ENCODE data around the gene DUSP1.

DUSP1 gene

DNA sequence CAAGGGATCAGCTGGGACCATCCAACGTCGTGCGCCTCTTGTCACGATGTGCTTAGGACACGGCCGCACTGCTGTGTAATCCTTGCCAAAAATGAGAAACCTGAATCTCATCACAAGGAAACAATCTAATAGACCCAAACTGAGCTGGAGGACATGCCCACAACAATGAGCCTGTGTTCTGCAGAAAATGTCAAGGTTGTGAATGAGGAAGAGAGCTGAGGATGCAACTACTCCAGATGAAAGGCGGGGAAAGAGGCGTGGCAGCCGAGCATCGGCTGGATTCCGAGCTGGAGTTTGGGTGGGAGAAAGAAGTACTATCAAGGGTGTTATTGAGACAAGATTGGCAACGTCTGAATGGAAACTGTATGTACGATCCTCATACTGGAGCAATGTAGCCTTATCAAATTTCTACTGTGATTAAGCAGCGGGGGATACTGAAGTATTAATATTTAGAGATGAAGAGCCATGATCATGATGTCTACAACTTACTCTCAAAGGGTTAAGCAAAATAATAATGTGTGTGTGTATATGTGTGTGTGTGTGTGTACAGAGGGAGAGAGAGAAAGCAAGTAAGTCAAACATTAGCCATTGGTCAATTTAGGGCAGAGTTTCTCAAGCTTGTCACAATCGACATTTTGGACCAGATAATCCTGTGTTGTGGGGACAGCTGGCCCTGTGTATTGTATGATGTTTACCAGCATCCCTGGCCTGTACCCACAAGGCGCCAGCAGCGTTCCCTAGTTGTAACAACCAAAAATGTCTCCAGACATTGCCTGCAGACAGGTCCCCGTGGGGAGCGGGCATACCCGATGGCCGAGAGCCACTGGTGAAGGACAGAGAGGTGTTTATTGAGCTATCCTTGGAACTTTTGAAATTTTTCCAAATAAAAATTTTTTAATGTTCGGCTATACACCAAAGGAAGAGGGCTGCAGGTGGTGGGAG, 46.5 kb downstream of the DUSP1 start:
- no peak for TF ChIP-seq GATA3 (IDR thresholded peaks at IDR 0.05; ENCODE audit: low read depth, low read length)
- TF ChIP-seq GATA2 (IDR thresholded peaks at IDR 0.05; ENCODE audit: low read depth, low read length): no peak

DNA sequence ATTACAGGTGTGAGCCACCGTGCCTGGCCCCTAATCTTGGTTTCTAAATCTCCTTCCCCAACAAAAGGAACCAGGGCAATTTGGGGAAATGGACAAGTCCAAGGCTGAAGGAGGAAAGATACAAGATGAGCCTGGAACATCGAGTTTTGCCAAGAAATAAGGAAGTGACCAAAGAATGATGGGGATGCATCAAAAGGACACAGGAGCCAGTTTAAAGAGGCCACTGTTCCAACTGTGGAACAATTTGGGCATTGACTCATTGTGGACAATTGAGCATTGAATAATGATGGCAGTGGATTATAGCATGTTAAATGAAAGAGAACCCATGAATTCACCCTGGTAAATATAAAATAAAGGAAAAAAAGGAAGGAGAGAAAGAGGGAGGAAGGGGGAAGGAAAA, 47.5 kb downstream of the DUSP1 start:
- no peak for TF ChIP-seq GATA2 (IDR thresholded peaks at IDR 0.05; ENCODE audit: low read depth, low read length)
- no peak for TF ChIP-seq GATA3 (IDR thresholded peaks at IDR 0.05; ENCODE audit: low read depth, low read length)

DNA sequence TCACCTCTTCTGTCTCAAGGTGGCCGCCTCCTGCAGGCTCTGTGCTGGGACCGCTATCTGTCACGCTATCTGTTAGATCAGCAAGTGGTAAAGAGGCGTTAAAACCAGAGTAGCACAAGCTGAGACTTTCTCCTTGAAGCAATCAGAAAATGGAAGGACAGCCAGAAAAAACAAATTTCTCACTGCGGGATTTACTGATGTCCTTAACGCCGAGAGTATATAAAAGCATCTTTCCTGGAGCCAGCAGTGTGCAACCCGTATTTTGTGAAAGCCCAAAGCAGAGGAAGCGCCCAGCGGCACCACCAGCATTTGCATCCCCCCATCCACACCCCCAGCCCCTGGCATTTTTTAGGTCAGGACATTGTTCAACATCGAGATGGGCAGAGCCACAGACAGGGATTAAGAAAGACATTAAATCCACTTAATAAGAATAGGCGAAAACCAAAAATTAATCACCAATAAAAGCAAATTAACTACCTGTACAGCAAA, 48.6 kb downstream of the DUSP1 start:
- no peak for TF ChIP-seq GATA3 (IDR thresholded peaks at IDR 0.05; ENCODE audit: low read depth, low read length)
- peak; percentile 61 for TF ChIP-seq GATA2 (IDR thresholded peaks at IDR 0.05; ENCODE audit: low read depth, low read length)

DNA sequence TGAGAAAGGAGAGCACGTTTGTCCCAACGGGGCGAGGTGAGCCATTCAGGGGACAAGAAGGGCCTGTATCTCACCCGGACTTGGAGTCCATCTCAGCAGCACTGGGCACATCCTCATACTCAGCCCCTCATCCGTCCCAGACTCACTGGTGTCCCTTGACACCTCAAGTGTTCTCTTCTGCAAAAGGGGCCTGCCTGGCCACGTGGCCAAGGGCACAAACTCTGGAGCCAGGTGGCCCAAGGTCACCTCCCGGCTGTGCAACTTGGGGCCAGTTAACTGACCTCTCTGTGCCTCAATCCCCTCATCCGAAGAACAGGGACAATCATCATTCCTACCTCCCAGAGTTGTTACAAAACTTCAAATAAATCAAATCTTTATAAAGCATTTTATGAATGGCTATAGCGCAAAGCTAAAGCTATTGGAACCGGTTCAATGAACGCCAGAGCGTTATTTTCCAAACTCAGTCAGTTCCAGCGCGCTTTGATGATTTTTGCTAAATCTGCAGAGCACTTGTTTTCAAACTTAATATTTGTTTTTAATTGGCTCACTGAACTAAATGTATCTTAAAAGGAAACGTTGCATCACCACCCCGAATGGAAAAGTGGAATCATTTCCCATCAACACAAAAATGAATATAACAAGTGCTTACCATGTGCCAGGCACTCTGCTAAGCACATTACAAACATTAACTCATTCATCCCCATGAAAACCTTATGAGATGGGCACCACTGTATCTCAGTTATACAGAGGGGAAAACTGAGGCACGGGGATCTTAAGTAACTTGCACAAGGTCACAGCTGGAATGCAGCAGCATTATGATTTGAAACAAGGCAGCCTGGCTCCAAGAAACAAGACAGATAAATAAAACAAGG, 49.3 kb downstream of the DUSP1 start:
- no peak for TF ChIP-seq GATA2 (IDR thresholded peaks at IDR 0.05; ENCODE audit: low read depth, low read length)
- TF ChIP-seq GATA3 (IDR thresholded peaks at IDR 0.05; ENCODE audit: low read depth, low read length): no peak

DNA sequence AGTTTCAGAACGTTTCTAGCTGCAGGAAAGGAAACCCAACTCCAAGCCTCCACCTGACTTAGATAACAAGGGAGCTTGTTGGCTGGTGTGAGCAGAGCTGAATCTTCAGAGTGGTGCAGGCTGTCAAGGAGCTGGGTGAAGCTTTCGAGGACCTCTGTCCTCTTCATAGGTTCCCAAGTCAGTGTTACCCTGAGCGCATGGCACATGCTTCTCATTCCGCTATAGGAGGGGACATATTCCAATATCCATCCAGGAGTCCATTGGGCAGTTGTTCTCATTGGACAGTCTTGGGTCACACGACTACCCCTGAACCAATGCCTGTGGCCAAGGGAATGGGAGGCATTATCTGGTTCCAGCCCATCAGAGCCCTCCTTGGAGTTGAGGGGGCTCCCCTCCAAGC, 50.3 kb downstream of the DUSP1 start:
- TF ChIP-seq GATA2 (IDR thresholded peaks at IDR 0.05; ENCODE audit: low read depth, low read length) (no peak), GATA3 (IDR thresholded peaks at IDR 0.05; ENCODE audit: low read depth, low read length) (no peak)

DNA sequence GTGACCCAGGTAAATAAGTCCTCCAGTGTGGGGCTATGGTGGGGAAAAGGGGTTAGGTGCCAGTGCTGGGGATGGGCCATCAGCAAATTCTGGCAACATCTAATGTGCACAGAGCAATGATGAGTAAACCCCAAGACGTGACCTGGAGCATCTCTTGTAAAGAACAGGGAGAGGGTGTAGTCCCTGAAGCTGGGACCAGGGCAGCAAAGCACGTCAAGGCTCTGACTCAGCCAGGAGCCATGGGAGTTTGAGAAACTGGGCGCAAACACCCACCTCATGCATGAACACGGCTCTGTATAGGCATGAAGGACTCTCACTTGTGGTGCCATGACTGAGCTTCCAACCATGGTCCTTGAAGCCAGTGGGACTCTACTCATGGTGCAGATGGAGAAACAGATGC, 51.8 kb downstream of the DUSP1 start:
- TF ChIP-seq GATA2 (IDR thresholded peaks at IDR 0.05; ENCODE audit: low read depth, low read length) (no peak), GATA3 (IDR thresholded peaks at IDR 0.05; ENCODE audit: low read depth, low read length) (no peak)

DNA sequence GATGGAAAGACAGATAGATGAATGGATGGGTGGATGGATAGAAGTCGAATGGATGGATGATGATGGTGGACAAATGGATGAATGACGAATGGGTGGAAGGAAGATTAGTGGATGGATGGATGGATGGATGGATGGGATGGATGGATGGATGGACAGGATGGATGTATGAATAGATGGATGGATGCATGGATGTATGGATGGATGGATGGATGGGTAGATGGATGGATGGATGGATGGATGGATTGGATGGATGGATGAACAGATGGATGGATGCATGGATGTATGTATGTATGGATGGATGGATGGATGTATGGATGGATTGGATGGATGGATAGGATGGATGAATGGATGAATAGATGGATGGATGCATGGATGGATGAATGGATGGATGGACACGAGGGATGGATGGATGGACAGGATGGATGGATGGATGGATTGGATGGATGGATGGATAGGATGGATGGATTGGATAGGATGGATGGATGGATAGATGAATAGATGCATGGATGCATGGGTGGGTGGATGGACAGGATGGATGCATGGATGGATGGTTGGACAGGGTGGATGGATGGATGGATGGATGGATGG, 52.4 kb downstream of the DUSP1 start:
- TF ChIP-seq GATA3 (IDR thresholded peaks at IDR 0.05; ENCODE audit: low read depth, low read length) (no peak), GATA2 (IDR thresholded peaks at IDR 0.05; ENCODE audit: low read depth, low read length) (no peak)
